Measurements from ENCODE around the gene PRKAG2.

The PRKAG2 gene

DNA sequence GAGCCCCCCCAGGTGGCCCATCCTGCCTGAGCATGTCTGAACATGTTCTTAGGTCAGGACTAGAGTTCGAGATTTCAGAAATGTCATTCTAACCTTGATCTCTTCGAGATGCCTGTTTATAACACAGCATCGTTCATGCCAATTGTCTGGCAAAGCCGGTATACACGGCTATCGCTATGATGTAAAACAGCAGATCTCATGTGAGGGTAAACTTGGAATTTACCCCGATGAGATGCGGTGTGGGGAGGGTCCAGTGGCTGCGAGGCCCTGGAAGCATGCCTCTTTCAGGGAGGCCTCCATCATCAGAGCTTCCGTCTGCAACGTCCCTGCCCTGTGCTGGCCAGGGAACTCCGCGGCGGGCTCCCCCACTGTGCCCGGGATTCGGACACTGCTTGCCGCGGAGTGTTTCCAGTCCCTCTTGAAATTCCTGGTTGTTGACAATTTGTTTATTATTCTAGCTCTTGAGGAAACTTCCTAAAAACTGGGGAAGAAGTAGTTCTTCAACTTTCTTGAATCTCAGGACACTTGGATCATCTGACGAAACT, 188.6 kb downstream of the PRKAG2 start:
- H3K9me3 Mint-ChIP-seq = no peaks in the 10 kb centered on the region
- DNase-seq (ENCODE audit: low spot score) = no peak
- no peak overlapping the region for H3K4me3 Mint-ChIP-seq
- no peak overlapping the region for H3K27ac Mint-ChIP-seq
- H3K27me3 Mint-ChIP-seq (ENCODE audit: low read depth) = no peaks in the 10 kb centered on the region
- no peaks in the 10 kb centered on the region for H3K36me3 Mint-ChIP-seq (ENCODE audit: low read depth)
- no peaks in the 10 kb centered on the region for H3K4me1 Mint-ChIP-seq (ENCODE audit: low read depth)

DNA sequence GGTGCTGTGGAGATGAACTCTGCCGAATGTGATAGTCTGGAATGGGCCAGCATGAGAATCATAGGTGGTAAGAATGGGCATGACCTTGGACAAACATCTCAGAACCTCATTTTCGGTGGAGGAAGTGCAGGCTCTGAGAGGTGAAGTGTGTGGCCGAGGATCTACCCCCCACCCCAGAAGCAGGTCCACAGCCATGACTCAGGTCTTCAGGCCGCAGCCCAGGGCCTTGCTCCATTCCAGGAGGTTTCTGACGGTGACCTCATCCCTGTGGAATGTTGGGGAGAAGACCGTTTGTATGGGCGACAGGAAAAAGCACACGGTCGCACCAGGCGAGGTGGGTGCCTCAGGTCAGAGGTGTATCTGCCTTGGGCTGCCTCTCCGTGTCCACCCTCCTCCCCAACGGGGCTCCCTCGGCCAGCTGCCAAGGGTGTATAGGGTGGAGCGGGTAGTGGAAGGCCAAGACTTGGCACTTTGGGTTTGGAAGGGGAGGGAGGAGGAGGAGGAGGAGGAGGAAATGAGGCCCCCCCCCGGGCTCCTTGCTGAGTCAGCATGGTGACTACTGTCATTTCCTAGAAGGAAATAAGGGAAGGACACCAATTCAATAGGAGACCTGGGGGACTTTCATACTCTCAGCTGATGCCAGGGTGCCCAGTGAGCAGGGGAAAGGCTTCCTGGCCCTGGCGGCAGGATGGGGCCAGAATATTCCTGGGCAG, 189.2 kb downstream of the PRKAG2 start:
- Mint-ChIP-seq H3K4me3 (no peak overlapping the region), H3K27ac (no peak overlapping the region), H3K4me1 (ENCODE audit: low read depth) (no peaks in the 10 kb centered on the region), H3K36me3 (ENCODE audit: low read depth) (no peaks in the 10 kb centered on the region), H3K9me3 (no peaks in the 10 kb centered on the region), H3K27me3 (ENCODE audit: low read depth) (no peaks in the 10 kb centered on the region)
- DNase-seq (ENCODE audit: low spot score) = no peak

GRCh38 chr7:151686826-151687225, 190.1 kb downstream of the PRKAG2 start:
- H3K27me3 Mint-ChIP-seq (ENCODE audit: low read depth) = no peaks in the 10 kb centered on the region
- H3K4me1 Mint-ChIP-seq (ENCODE audit: low read depth) = no peaks in the 10 kb centered on the region
- no peak overlapping the region for H3K4me3 Mint-ChIP-seq

GRCh38 chr7:151686016-151686766, 190.7 kb downstream of the PRKAG2 start:
- Mint-ChIP-seq H3K4me1 (ENCODE audit: low read depth) (no peaks in the 10 kb centered on the region), H3K4me3 (no peak overlapping the region), H3K36me3 (ENCODE audit: low read depth) (no peaks in the 10 kb centered on the region), H3K27me3 (ENCODE audit: low read depth) (no peaks in the 10 kb centered on the region), H3K9me3 (no peaks in the 10 kb centered on the region), H3K27ac (no peak overlapping the region)
- no peak for DNase-seq (ENCODE audit: low spot score)

More at GRCh38 chr7:151686826-151687225, 190.1 kb downstream of the PRKAG2 start:
- H3K9me3 Mint-ChIP-seq = no peaks in the 10 kb centered on the region
- no peak for DNase-seq (ENCODE audit: low spot score)
- H3K36me3 Mint-ChIP-seq (ENCODE audit: low read depth) = no peaks in the 10 kb centered on the region
- no peak overlapping the region for H3K27ac Mint-ChIP-seq

- Mint-ChIP-seq H3K36me3 (ENCODE audit: low read depth) (no peaks in the 10 kb centered on the region), H3K27ac (no peak overlapping the region), H3K9me3 (no peaks in the 10 kb centered on the region), H3K4me3 (no peak overlapping the region), H3K27me3 (ENCODE audit: low read depth) (peaks cover 3% of the 10 kb centered on the region), H3K4me1 (ENCODE audit: low read depth) (no peaks in the 10 kb centered on the region)
- DNase-seq (ENCODE audit: low spot score) = no peak
Measured at GRCh38 chr7:151684408-151685175, 192.3 kb downstream of the PRKAG2 start.

- Mint-ChIP-seq H3K36me3 (ENCODE audit: low read depth) (no peaks in the 10 kb centered on the region), H3K4me3 (no peak overlapping the region), H3K4me1 (ENCODE audit: low read depth) (no peaks in the 10 kb centered on the region), H3K9me3 (no peaks in the 10 kb centered on the region), H3K27ac (no peak overlapping the region), H3K27me3 (ENCODE audit: low read depth) (peaks cover 3% of the 10 kb centered on the region)
- DNase-seq (ENCODE audit: low spot score) = no peak
Measured at GRCh38 chr7:151683615-151684407, 193.1 kb downstream of the PRKAG2 start.

- Mint-ChIP-seq H3K9me3 (no peaks in the 10 kb centered on the region), H3K4me1 (ENCODE audit: low read depth) (no peaks in the 10 kb centered on the region), H3K36me3 (ENCODE audit: low read depth) (no peaks in the 10 kb centered on the region), H3K27ac (no peak overlapping the region), H3K27me3 (ENCODE audit: low read depth) (peaks cover 3% of the 10 kb centered on the region), H3K4me3 (no peak overlapping the region)
- DNase-seq (ENCODE audit: low spot score) = no peak
Measured at GRCh38 chr7:151682831-151683614, 193.9 kb downstream of the PRKAG2 start.

GRCh38 chr7:151681726-151682125, 195.2 kb downstream of the PRKAG2 start:
- H3K36me3 Mint-ChIP-seq (ENCODE audit: low read depth) = no peaks in the 10 kb centered on the region
- H3K9me3 Mint-ChIP-seq = no peaks in the 10 kb centered on the region
- H3K4me1 Mint-ChIP-seq (ENCODE audit: low read depth) = no peaks in the 10 kb centered on the region
- DNase-seq (ENCODE audit: low spot score) = no peak
- H3K27me3 Mint-ChIP-seq (ENCODE audit: low read depth) = peaks cover 3% of the 10 kb centered on the region
- no peak overlapping the region for H3K27ac Mint-ChIP-seq
- no peak overlapping the region for H3K4me3 Mint-ChIP-seq

DNA sequence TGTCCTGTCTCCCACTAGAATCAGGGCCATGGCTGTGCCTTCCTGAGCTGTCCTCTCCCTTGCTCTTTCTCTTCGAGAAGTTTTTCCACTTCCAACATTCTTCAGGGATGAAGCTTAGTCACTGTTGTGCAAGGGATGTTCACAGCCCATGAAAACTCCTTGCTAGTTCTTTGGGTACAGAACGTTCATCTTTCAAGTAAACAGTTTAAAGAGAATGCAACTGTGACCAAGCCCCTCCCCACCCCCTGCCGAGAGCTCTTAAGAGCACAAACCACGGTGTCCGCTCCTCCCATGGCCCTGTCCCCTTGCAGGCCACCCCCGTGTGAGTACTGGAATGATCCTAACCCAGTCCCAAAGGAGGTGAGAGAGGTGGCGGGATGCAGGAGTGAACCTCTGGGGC, 196.1 kb downstream of the PRKAG2 start:
- H3K27ac Mint-ChIP-seq = no peak overlapping the region
- H3K36me3 Mint-ChIP-seq (ENCODE audit: low read depth) = no peaks in the 10 kb centered on the region
- peaks cover 3% of the 10 kb centered on the region for H3K27me3 Mint-ChIP-seq (ENCODE audit: low read depth)
- no peaks in the 10 kb centered on the region for H3K4me1 Mint-ChIP-seq (ENCODE audit: low read depth)
- DNase-seq (ENCODE audit: low spot score) = no peak
- H3K4me3 Mint-ChIP-seq = no peak overlapping the region
- H3K9me3 Mint-ChIP-seq = no peaks in the 10 kb centered on the region

GRCh38 chr7:151679881-151680612, 196.9 kb downstream of the PRKAG2 start:
- no peaks in the 10 kb centered on the region for H3K4me1 Mint-ChIP-seq (ENCODE audit: low read depth)
- no peaks in the 10 kb centered on the region for H3K9me3 Mint-ChIP-seq
- no peak overlapping the region for H3K27ac Mint-ChIP-seq
- H3K4me3 Mint-ChIP-seq = no peak overlapping the region
- no peaks in the 10 kb centered on the region for H3K36me3 Mint-ChIP-seq (ENCODE audit: low read depth)
- H3K27me3 Mint-ChIP-seq (ENCODE audit: low read depth) = peaks cover 3% of the 10 kb centered on the region
- no peak for DNase-seq (ENCODE audit: low spot score)

DNA sequence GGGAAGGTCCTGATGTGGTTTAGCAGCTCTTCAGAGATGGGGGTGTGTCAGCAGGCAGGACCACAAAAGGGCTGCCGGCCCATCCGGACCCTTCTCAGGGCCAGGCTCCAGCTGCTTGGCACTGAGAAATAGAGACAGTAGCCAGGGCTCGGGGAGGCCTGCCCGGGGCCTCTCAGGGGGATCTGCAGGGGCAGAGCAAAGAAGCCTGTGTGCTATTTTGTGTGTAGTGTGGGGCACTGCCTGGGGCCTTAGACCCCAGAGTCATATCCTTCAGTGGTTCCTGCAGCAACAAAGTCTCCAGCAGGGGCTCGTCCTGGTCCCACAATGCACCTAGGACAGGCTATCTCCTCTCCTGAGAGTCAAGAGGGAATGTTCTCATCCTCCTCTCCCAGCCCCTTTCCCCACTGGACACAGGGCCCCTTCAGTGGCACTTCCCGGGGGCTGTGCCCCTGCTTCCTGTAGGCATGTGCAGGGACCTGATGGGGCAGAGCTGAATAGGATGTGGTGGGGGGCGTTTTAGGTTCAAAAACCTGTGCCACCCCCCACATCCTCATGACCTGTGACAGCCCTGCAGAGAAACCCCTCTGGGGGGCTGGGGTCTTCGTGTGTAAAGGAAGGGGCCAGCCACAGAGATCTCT, 197.7 kb downstream of the PRKAG2 start:
- no peak for DNase-seq (ENCODE audit: low spot score)
- Mint-ChIP-seq H3K4me1 (ENCODE audit: low read depth) (no peaks in the 10 kb centered on the region), H3K4me3 (no peak overlapping the region), H3K36me3 (ENCODE audit: low read depth) (no peaks in the 10 kb centered on the region), H3K27ac (no peak overlapping the region), H3K27me3 (ENCODE audit: low read depth) (peaks cover 3% of the 10 kb centered on the region), H3K9me3 (no peaks in the 10 kb centered on the region)

- Mint-ChIP-seq H3K9me3 (no peaks in the 10 kb centered on the region), H3K4me3 (no peak overlapping the region), H3K4me1 (ENCODE audit: low read depth) (no peaks in the 10 kb centered on the region), H3K36me3 (ENCODE audit: low read depth) (no peaks in the 10 kb centered on the region), H3K27ac (no peak overlapping the region), H3K27me3 (ENCODE audit: low read depth) (peaks cover 3% of the 10 kb centered on the region)
- DNase-seq (ENCODE audit: low spot score) = no peak
Measured at GRCh38 chr7:151678227-151678604, 198.7 kb downstream of the PRKAG2 start.

Measured in T-helper 2 cell treated with Interferon-gamma antibody and Interleukin-4, amounts not matched to agents 5 μg/mL and 100 μg/mL, for 36 hours (primary cell).